ENCODE data around the gene CFAP46. TPM values are rescaled to one million over a fixed set of nuclear protein-coding genes. Genes with fewer than 3 reads are reported as not detected.

CFAP46 gene
- total RNA-seq, 1 donor, result 0.09 TPM

DNA sequence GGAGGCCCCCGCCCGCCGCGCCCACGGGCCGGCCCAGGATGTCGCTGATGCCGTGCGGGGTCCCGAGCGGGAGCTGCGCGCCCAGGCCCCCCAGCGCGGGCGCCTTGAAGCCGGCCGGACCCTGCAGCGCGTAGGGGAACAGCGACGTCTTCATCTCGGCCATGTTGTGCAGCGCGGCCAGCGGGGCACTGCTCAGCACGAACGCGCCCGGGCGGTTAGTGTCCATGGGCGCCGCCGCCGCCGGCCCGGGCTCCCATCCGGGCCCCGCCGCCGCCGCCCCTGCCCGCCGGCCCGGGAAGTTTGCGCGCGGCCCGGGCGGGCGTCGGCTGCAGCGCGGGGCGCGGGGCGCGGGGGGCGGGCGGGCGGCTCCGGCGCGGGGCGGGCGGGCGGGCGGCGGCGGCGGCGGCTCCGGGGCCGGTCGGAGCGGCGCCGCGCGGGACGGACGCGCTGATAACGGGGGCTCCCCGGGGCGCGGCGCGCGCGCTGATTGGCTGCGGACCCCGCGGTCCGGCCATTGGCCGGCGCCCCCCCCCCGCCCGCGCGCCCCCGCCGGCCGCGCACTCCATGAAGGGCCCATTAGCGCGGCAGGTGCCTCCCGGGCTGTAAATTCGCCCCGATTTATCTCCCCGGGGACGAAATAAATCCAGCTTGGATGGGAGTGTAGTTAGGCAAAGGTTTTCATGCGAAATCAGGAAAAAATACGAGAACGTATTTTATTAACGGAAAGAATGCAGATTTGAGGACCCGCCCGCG lies 156.5 kb downstream of the CFAP46 start, which contains the start of gene NKX6-2:
Gene NKX6-2 (minus strand): TSS at position 425 of the 753 bp plus-strand sequence. CDS start 199 bp downstream, at position 226.
- TF ChIP-seq CTCF (IDR thresholded peaks at IDR 0.05; ENCODE audit: insufficient read depth, low read length), result no peak
- DNase-seq (ENCODE audit: low read depth), result no peak
- no peak within 1 kb of the TSS for H3K4me3 ChIP-seq (ENCODE audit: low read depth, low read length)

GRCh38 chr10:132784866-132785722 lies 157.3 kb downstream of the CFAP46 start:
- no peak for TF ChIP-seq CTCF (IDR thresholded peaks at IDR 0.05; ENCODE audit: insufficient read depth, low read length)
- no peak for DNase-seq (ENCODE audit: low read depth)
- H3K4me3 ChIP-seq (ENCODE audit: low read depth, low read length), result no peak overlapping the region

DNA sequence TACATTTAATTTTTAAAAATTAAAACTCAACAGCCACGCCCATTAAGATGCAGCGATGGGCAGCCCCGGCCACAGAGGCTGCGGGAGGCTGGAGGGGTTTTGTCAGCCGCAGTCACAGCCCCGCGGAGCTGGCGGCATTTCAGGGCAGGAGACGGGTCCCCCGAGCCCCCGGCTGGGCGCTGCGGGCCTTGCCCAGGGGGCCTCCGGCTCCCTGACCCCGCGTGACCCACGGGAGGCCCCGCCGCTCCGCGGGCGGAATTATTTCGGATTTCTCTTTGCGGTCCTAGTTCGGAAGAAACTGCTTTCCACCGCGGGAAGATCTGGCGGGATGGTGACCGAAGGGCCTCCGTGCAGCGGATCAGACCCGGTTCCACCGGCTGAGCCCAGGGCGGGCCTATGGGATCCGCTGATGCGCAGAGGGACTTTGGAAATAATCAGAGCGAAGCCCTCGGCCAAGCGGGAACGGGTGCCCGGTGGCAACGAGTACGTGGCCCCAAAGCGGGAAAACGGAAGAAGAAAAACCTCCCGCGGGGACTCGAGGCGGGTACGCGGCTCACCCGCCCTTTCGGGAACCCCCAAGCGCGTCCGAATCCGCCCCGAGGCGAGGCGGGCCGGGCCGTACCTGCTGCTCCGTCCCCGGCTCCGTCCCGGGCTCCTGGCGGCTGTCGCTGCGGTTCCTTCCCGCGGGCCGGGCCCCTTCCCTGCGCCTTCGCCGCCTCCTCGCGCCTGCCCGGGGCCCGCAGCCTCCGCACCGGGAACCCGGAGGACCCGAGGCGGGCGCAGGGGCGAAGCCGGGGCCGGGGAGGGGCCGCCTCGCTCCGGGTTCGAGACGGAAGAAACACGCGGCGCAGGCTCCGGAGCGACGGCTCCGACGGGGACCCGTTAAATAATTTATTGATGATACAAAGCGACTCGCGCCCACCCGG lies 158.2 kb downstream of the CFAP46 start:
- TF ChIP-seq CTCF (IDR thresholded peaks at IDR 0.05; ENCODE audit: insufficient read depth, low read length), result no peak
- no peak for DNase-seq (ENCODE audit: low read depth)
- no peak overlapping the region for H3K4me3 ChIP-seq (ENCODE audit: low read depth, low read length)

GRCh38 chr10:132783165-132783939 lies 159.0 kb downstream of the CFAP46 start:
- DNase-seq (ENCODE audit: low read depth), result no peak
- H3K4me3 ChIP-seq (ENCODE audit: low read depth, low read length), result no peak overlapping the region
- no peak for TF ChIP-seq CTCF (IDR thresholded peaks at IDR 0.05; ENCODE audit: insufficient read depth, low read length)

DNA sequence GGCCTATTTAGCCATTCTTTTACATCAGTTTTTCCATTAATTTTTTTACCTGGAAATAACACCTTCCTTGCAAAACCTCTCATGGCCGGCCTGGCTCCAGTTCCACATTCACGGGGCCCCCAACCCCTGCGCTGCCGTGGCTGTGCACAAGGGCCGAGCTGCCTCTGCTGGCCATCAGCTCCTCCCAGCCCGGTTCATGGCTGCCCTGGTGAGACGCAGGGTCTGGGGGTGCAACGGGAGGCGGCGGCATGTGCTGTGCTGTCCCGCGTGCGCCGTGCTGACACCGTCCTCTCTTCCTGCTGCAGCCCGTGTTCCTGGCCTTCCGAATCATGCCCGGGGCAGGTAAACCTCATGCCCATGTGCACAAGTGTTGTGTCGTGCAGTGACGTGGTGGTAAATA lies 160.8 kb downstream of the CFAP46 start:
- H3K4me3 ChIP-seq (ENCODE audit: low read depth, low read length), result no peak overlapping the region
- TF ChIP-seq CTCF (IDR thresholded peaks at IDR 0.05; ENCODE audit: insufficient read depth, low read length), result no peak
- no peak for DNase-seq (ENCODE audit: low read depth)

Data from fibroblast of the aortic adventitia (primary cell).